OCI-LY7 (cell line): Measurements from ENCODE around the gene BOD1L1.

ENCODE experiments used
- CTCF ChIP-seq: fragments of 200-600 bp; sonication (generic); conservative IDR thresholded peaks from 2 replicates; pipeline ENCODE4 v1.5.1; 2014; ENCODE audit warnings: mild to moderate bottlenecking, antibody characterized with exemption, low read length, moderate library complexity, mixed read lengths
- EZH2phosphoT487 ChIP-seq: fragments of 200-600 bp; sonication (generic); IDR thresholded peaks from 2 replicates; pipeline ENCODE4 v1.6.1; 2018; ENCODE audit warnings: low read depth, borderline replicate concordance, mild to moderate bottlenecking, mixed run types, antibody characterized with exemption, low read length, moderate library complexity, mixed read lengths

GRCh38 chr4:13618212-13618806, 9.2 kb downstream of the BOD1L1 start:
- no peak for TF ChIP-seq CTCF
- no peak for TF ChIP-seq EZH2phosphoT487
